Measurements from ENCODE around the gene LRMDA. TPM values are rescaled to one million over a fixed set of nuclear protein-coding genes. Genes with fewer than 3 reads are reported as not detected.

LRMDA gene
- total RNA-seq, 1 experiment from 2014 or later = 4.8 TPM

DNA sequence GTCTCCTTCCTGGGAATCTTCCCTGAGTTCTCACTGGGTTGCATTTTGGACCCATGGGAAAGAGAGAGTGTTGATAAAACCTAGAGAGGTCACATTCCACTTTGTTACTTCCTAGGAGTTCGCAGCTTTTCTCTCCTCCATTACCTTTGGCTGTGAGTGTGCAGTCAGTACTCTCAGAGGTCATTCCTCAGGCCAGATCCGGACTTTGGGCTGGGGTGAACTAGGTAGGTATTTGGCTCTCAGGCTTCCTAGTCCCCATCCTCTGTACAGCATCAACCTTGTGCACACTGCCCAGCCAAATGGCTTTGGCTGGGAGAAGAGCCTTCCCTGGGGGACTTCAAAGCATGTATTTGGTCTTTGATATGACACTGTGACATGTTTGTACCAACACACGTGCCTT lies 508.1 kb downstream of the LRMDA start:
- Histone ChIP-seq H3K4me3 (replicated peaks in 1 of 2; ENCODE audit: low read depth in 1 of 2, low read length in 2 of 2) (no peak overlapping the region), H3K9me3 (ENCODE audit: control insufficient read depth in 1 of 2, insufficient read depth in 1 of 2, low read depth in 1 of 2, low read length in 2 of 2) (no peaks in the 10 kb centered on the region), H3K27ac (ENCODE audit: low read depth, low read length) (no peak overlapping the region), H2AFZ (ENCODE audit: low read depth, low read length, poor library complexity, severe bottlenecking) (no peak overlapping the region), H3K79me2 (ENCODE audit: insufficient read depth, low read length) (no peaks in the 10 kb centered on the region), H3K9me2 (ENCODE audit: insufficient read depth) (no peaks in the 10 kb centered on the region), H4K20me1 (ENCODE audit: insufficient read depth) (no peaks in the 10 kb centered on the region), H3K4me2 (ENCODE audit: low read length) (no peak overlapping the region), H3K4me1 (ENCODE audit: control insufficient read depth in 1 of 2, insufficient read depth in 2 of 2, low read length in 2 of 2) (no peaks in the 10 kb centered on the region), H3K9ac (ENCODE audit: low read length) (no peak overlapping the region), H3K36me3 (ENCODE audit: control insufficient read depth in 1 of 2, insufficient read depth in 2 of 2, low read length in 2 of 2) (no peaks in the 10 kb centered on the region), H3K27me3 (ENCODE audit: insufficient read depth, low read length) (peaks cover 22% of the 10 kb centered on the region; the same call in 1 of the 2 replicates)
- RAD21 ChIA-PET (ENCODE audit: low non-redundant PET in 1 of 2, low total read pairs in 2 of 2, uncharacterized antibody in 2 of 2, unreplicated experiment in 2 of 2) = no interaction called here
- TF ChIP-seq JUND (IDR thresholded peaks at IDR 0.05) (no peak), SP1 (IDR thresholded peaks at IDR 0.05; ENCODE audit: low read depth) (no peak), EZH2 (IDR thresholded peaks at IDR 0.05) (no peak), RAD21 (IDR thresholded peaks at IDR 0.05; ENCODE audit: low read depth) (no peak), FOSL1 (IDR thresholded peaks at IDR 0.05; ENCODE audit: low read depth) (no peak), EZH2phosphoT487 (IDR thresholded peaks at IDR 0.05; ENCODE audit: borderline replicate concordance) (no peak), POLR2AphosphoS5 (IDR thresholded peaks at IDR 0.05; ENCODE audit: low read depth, low read length) (no peak), SIN3A (IDR thresholded peaks at IDR 0.05; ENCODE audit: low read depth) (no peak), ZNF274 (IDR thresholded peaks at IDR 0.05; ENCODE audit: low read depth, low read length) (no peak), ZFX (IDR thresholded peaks at IDR 0.05) (no peak), TCF7L2 (IDR thresholded peaks at IDR 0.05; ENCODE audit: borderline replicate concordance, extremely low read depth, insufficient read depth, insufficient read length) (no peak), CEBPB (IDR thresholded peaks at IDR 0.05; ENCODE audit: low read depth) (no peak), EGR1 (IDR thresholded peaks at IDR 0.05; ENCODE audit: low read depth) (no peak), POLR2A (IDR thresholded peaks at IDR 0.05; ENCODE audit: borderline replicate concordance, extremely low read depth, insufficient read depth, insufficient read length) (no peak)
- TF ChIP-seq, protein P1, sequence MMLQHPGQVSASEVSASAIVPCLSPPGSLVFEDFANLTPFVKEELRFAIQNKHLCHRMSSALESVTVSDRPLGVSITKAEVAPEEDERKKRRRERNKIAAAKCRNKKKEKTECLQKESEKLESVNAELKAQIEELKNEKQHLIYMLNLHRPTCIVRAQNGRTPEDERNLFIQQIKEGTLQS (IDR thresholded peaks at IDR 0.05) = no peak
- TF ChIP-seq, protein P2, sequence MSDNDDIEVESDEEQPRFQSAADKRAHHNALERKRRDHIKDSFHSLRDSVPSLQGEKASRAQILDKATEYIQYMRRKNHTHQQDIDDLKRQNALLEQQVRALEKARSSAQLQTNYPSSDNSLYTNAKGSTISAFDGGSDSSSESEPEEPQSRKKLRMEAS (IDR thresholded peaks at IDR 0.05) = no peak
- POLR2A ChIA-PET = no interaction called here
- no peak for DNase-seq (ENCODE audit: low read depth, low spot score)
- CTCF ChIA-PET = no interaction called here
- ATAC-seq = no peak
- BruUV-seq (replicated peaks) = no TSS peak
- intact Hi-C loops (cut with micrococcal nuclease) = no loop called here

Measured in HCT116 (cell line).